Aorta (tissue), 5 donors: Measurements from ENCODE around the gene P4HB. TPM values are rescaled to one million over a fixed set of nuclear protein-coding genes. Genes with fewer than 3 reads are reported as not detected.
"Not testable (repeated sequence)": the region's sequence is repeated elsewhere in the genome, so short reads cannot be mapped to it uniquely, and the experiment has no call there.

Source experiments
- ATAC-seq: fragments of 200-7000 bp; cut with Tn5 transposase; one replicate; pipeline ENCODE4 v1.9.1; 2022; ENCODE audit warnings: moderate library complexity; ENCODE audit not compliant: low FRiP score
- DNase-seq, 2 donors: peaks; one replicate each; pipeline ENCODE4 v3.0.0-alpha.2; 2020
- H3K27ac ChIP-seq, 2 donors: one replicate each; pipeline ENCODE4 v1.5.1; 2013; ENCODE audit warnings: low read length in 2 of 2, mild to moderate bottlenecking in 2 of 2, moderate library complexity in 2 of 2, control low read depth in 1 of 2, inconsistent platforms in 1 of 2, low read depth in 1 of 2
- H3K27me3 ChIP-seq, 2 donors: one replicate each; pipeline ENCODE4 v1.6.1; 2013; ENCODE audit warnings: control low read depth in 1 of 2, low read length in 1 of 2, mild to moderate bottlenecking in 1 of 2, moderate library complexity in 1 of 2; ENCODE audit not compliant: insufficient read depth in 2 of 2, control insufficient read depth in 1 of 2
- H3K36me3 ChIP-seq, 2 donors: one replicate each; pipeline ENCODE4 v1.6.1; 2013; ENCODE audit warnings: control low read depth in 1 of 2, low read length in 1 of 2, mild to moderate bottlenecking in 1 of 2; ENCODE audit not compliant: insufficient read depth in 2 of 2, control insufficient read depth in 1 of 2
- H3K4me1 ChIP-seq, 2 donors: one replicate each; pipeline ENCODE4 v1.6.1; 2013; ENCODE audit warnings: low read length in 2 of 2, control low read depth in 1 of 2, mild to moderate bottlenecking in 1 of 2, moderate library complexity in 1 of 2; ENCODE audit not compliant: insufficient read depth in 2 of 2, control insufficient read depth in 1 of 2
- H3K4me3 ChIP-seq, 2 donors: one replicate each; pipeline ENCODE4 v1.5.1; 2013; ENCODE audit warnings: low read length in 2 of 2, control low read depth in 1 of 2, mild to moderate bottlenecking in 1 of 2
- H3K9me3 ChIP-seq: one replicate; pipeline ENCODE4 v1.6.1; 2013; ENCODE audit warnings: mild to moderate bottlenecking, low read length; ENCODE audit not compliant: control insufficient read depth
- whole genome bisulfite sequencing, 2 donors: extraction: QIAGEN DNeasy Blood & Tissue Kit; methylation state at CpG; one replicate each; pipeline ENCODE4 v1.1.7; 2013; 5-methylcytosine and 5-hydroxymethylcytosine counted together
- intact Hi-C, 2 donors: fragments of 100-400 bp; cut with DNase I; formaldehyde crosslinking; loops; one replicate each; pipeline versions ENCODE4 v1.14.2 to v1.15.0; 2022
- polyA plus RNA-seq, 2 donors: library from polyadenylated mRNA; stranded (reverse); fragments of 200-250 nt; gene quantifications; one replicate each; pipeline ENCODE4 v1.2.3, GENCODE V29; 2013
- total RNA-seq, 2 donors: library from RNA; stranded (reverse); fragmentation: NEBNext Ultra II Directional; extraction: Animal tissue kit (Norgen Biotek cat#: 25700); gene quantifications; one replicate each; pipeline ENCODE4 v1.2.1, GENCODE V29; 2021
- donor health status: healthy with polysubstance abuse.
- donor health status: Bipolar disorder and iron deficiency.
- donor health status: DM: no; HTN: no; CAD: no.
- donor health status: DM: no; HTN: no; CAD: no.
- donor health status: DM: yes; HTN: yes; CAD: no.

P4HB gene
- total and polyA plus RNA-seq, 4 donors, result 275 to 537 (median 422) TPM

DNA sequence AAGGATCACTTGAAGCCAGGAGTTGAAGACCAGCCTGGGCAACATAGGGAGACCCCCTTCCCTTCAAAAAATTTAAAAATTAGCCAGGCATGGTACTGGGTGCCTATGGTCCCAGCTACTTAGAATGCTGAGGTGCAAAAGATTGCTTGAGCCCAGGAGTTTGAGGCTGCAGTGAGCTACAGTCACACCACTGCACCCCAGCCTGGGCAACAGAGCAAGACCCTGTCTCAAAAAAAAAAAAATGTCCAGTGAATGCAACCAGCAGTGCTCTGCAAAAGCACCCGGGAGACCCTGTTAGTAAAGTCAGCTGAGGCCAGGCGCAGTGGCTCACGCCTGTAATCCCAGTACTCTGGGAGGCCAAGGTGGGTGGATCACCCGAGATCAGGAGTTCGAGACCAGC, 20.3 kb downstream of the P4HB start:
- intact Hi-C loops, result not testable (repeated sequence)

DNA sequence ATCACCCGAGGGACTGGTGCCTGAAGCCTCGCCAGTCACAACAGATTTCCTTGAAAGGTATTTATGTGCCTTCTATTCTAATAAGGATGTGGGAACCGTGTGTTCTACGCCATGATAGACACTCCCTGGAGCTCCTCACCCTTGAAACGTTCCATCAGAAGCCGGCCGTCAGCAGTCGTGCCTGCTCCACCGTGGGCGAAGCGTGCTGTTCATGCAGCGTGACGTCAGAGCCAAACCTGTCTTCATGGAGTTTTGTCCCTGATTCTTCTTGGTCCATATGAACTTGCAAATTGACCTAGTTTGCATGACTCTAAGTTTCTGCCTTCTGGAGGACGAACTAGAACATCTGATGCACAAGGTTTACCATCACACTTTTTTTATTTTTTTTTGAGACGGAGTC, 21.0 kb downstream of the P4HB start:
- no peak for DNase-seq

More for the DNA sequence above, 20.3 kb downstream of the P4HB start:
- H3K4me1 ChIP-seq, H3K27me3 ChIP-seq, H3K27ac ChIP-seq, H3K36me3 ChIP-seq, DNase-seq, H3K4me3 ChIP-seq, H3K9me3 ChIP-seq, ATAC-seq: not testable (repeated sequence)
- 93 to 94% methylated on average over 5 of the region's 5 CpGs for WGBS, 2 donors

DNA sequence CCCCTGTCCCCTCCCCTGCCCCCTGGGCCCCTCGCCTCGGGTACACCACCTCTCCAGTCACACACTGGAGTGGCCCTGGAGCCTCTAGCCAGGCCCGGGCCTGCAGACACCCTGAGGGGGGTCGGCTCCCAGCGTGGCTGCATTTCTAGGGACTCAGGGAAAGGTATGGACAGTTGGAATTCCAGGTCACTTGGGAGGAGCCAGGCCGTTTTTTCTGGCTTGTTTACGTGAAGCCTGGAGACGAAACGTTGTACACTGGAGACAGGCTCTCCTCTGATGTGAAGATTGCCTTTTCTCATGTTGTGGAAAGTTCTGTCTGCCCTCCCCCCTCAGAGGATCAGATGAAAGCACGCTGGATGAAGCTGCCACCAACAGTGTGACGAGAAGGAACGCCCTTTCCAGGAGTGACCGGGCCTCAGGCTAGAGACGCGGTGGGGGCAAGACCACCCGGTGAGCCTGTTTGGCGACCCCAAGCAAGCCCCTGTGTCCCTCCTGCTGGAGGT, 21.5 kb downstream of the P4HB start:
- no peak for ATAC-seq
- 49 to 51% methylated on average over 17 of the region's 17 CpGs for WGBS, 2 donors
- no peak overlapping the region for H3K4me3 ChIP-seq
- no peak overlapping the region for H3K27ac ChIP-seq
- no peaks in the 10 kb centered on the region for H3K27me3 ChIP-seq
- no peak for DNase-seq
- intact Hi-C loops, result no loop called here
- no peaks in the 10 kb centered on the region for H3K9me3 ChIP-seq
- no peaks in the 10 kb centered on the region for H3K36me3 ChIP-seq
- no peaks in the 10 kb centered on the region for H3K4me1 ChIP-seq

More for the DNA sequence above, 21.0 kb downstream of the P4HB start:
- H3K27ac ChIP-seq, result no peak overlapping the region
- H3K4me3 ChIP-seq, result no peak overlapping the region
- ATAC-seq, result no peak
- no peaks in the 10 kb centered on the region for H3K9me3 ChIP-seq
- H3K27me3 ChIP-seq, result no peaks in the 10 kb centered on the region
- H3K36me3 ChIP-seq, result peaks cover 0 to 4% of the 10 kb centered on the region in 2 donors
- H3K4me1 ChIP-seq, result no peaks in the 10 kb centered on the region
- intact Hi-C loops, result no loop called here
- 68 to 73% methylated on average over 15 of the region's 15 CpGs for WGBS, 2 donors

DNA sequence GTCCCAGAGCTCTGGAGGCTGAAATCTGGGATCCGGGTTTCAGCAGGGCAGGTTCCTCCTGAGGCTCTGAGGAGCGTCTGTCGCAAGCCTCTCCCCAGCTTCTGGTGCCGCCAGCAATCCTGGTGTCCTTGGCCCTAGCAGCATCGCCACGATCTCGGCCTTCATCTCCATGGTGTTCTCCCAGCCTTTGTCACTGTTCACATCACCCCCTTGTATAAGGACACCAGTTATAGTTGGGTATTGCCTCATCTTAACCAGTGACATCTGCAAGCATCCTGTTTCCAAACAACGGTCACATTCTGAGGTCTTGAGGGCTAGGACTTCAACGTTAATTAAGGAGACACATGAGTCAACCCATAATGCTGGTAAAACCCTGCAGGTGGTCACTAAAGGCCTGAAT, 22.7 kb downstream of the P4HB start:
- intact Hi-C loops, result no loop called here
- Histone ChIP-seq H3K36me3 (no peaks in the 10 kb centered on the region), H3K27me3 (no peaks in the 10 kb centered on the region), H3K9me3 (no peaks in the 10 kb centered on the region), H3K27ac (no peak overlapping the region), H3K4me1 (no peaks in the 10 kb centered on the region), H3K4me3 (no peak overlapping the region)
- no peak for ATAC-seq
- 81 to 83% methylated on average over 9 of the region's 9 CpGs for WGBS, 2 donors
- no peak for DNase-seq

DNA sequence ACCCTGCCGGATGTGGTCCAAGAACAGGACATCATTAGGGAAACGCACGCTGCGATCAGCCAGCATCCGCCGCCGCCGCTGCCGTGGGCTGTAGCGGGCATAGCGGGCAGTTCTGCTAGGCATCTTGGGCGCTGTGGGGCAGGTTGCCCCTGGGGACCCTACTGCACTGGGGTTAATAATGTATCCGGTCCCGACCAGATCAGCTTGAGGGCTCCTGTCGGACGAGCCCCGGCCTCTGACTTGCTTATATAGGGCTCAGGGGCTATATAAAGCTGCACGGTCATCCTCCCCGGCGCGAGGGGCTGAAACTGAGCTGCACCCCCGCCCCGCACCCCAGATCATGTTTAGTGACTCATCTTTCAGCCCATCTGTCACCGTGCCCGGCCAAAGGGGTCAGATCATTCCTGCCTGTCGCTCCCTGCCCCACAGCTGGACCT, 25.5 kb downstream of the P4HB start, which contains the start of gene PPP1R27:
Gene PPP1R27, minus strand, starts transcription at position 220 of the 437 bp plus-strand sequence. Its CDS starts 97 bp downstream, at position 123.
- H3K9me3 ChIP-seq, result no peaks in the 10 kb centered on the region
- no peak for DNase-seq
- ATAC-seq, result no peak
- no peaks in the 10 kb centered on the region for H3K36me3 ChIP-seq
- 91 to 96% methylated on average over 26 of the region's 26 CpGs for WGBS, 2 donors
- no peaks in the 10 kb centered on the region for H3K4me1 ChIP-seq
- intact Hi-C loops, result no loop called here
- no peak within 1 kb of the TSS for H3K4me3 ChIP-seq
- H3K27me3 ChIP-seq, result no peaks in the 10 kb centered on the region
- H3K27ac ChIP-seq, result no peak within 1 kb of the TSS

DNA sequence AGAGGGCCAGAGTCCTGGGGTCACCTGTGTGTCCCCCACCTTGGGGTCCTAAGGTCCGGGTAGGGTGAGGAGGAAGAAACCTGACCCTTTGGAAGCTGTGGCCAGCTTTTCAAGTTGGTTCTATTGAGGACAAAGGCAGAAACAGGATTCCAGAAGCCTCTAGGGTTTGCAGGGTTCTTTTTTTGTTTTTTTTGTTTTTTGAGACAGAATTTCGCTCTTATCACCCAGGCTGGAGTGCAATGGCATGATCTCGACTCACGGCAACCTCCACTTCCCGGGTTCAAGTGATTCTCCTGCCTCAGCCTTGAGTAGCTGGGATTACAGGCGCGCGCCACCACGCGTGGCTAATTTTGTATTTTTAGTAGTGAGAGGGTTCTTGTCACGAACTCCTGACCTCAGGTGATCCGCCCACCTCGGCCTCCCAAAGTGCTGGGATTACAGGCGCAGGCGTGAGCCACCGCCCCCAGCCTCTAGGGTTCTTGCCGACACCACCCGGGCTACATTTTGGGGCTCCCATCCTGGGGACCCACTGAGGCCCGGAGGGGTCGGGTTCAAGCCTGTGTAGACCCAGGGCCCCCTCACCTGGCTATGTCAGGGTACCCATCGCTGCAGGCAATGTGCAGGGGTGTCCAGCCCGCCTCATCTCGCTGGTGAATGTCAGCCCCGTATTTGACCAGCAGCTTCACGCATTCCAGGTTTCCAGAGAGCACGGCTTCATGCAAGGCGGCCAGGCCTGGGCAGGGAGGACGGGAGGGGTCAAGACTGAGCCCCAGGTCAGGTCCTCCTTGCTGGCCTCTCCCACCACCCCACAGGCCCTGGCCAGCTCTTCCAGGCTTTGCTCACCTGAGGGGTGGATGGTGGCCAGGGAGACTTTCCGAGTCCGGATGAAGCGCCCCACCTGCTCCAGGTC, 26.2 kb downstream of the P4HB start:
- Histone ChIP-seq H3K27ac (peak overlapping the region in 1 of 2 donors; percentile 75), H3K4me3 (no peak overlapping the region), H3K4me1 (no peaks in the 10 kb centered on the region), H3K36me3 (no peaks in the 10 kb centered on the region), H3K9me3 (no peaks in the 10 kb centered on the region), H3K27me3 (no peaks in the 10 kb centered on the region)
- intact Hi-C loops, result no loop called here
- DNase-seq (no peak), ATAC-seq (no peak)
- WGBS, 2 donors, result 83 to 85% methylated on average over 31 of the region's 31 CpGs

DNA sequence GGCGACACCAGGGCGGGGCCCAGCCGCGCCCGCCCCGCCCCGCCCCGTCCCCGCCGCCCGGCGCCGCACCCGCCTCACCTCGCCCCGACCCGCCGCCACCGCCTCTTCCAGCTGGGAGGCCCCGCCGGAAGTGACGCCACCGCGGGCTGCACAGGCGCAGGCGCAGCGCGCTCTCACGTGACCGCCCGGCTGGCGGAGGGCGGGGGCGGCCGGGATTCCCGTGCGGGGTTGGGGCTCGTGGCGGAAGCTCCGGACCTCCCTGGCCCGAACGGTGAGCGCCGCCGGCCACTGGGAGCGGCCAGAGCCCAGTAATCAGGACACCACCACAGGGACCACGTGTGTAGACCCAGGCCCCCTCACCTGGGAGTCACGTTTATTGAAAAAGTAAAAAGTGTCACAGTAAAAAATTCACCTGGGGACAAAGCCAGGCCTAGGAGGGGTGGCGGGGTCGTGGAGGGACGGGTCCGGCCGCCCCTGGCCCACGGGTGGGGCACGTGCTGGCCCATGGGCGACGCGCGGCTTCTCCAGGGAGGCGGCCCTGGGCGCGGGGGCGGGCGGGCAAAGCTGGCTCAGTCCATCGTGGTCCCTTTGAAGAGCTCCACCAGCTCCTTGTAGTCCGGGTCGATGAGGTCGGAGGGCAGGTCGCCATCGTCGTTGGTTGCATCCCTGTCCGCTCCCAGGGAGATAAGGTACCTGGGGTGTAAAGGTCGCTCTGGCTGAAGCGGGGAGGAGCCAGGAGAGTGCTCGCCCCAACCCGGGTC, 27.0 kb downstream of the P4HB start, which contains the start of gene MCRIP1:
Gene MCRIP1, minus strand, starts transcription at position 132 of the 761 bp plus-strand sequence. CDS start 8,785 bp downstream, outside the sequence.
- no peaks in the 10 kb centered on the region for H3K27me3 ChIP-seq
- peak; percentile 97 to 99 for DNase-seq
- H3K36me3 ChIP-seq, result no peaks in the 10 kb centered on the region
- 1% methylated on average over 59 to 76 of the region's 76 CpGs for WGBS, 2 donors
- peak within 1 kb of the TSS; percentile 80 to 84 for H3K4me3 ChIP-seq
- H3K9me3 ChIP-seq, result no peaks in the 10 kb centered on the region
- peak within 1 kb of the TSS; percentile 9 to 75 for H3K27ac ChIP-seq
- no peaks in the 10 kb centered on the region for H3K4me1 ChIP-seq
- intact Hi-C loops, result no loop called here
- peak; percentile 93 for ATAC-seq

DNA sequence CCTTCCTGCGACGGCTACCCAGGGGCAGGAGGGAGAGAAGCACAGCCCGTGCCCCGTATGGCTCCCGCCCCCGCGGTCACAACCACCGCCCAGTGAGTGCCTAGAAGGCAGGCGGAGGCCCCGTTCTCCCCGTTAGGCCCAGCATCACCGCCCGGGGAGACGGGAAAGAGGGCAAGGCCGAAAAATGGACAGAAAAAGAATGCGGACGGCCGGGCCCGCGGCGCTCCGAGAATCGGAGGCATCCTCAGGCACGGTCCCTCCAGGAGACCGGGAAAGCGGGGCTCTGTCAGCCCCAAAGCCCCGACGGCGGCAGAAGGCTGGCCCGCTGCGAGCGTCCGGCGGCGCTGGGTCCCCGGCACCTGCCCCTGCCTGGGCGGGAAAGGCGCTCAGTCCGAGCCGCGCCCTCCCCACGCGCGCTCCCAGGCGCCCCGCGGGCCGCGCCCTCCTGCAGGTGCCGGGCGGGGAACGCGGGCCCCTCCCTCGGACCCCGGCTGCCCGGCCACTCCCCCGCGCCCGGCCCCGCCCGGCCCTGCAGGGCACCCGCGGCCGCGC, 27.7 kb downstream of the P4HB start:
- H3K4me3 ChIP-seq, result peak overlapping the region; percentile 80 to 84
- WGBS, 2 donors, result 0% methylated on average over 37 to 65 of the region's 65 CpGs
- intact Hi-C loops, result no loop called here
- DNase-seq, result no peak
- H3K27ac ChIP-seq, result peak overlapping the region; percentile 9 to 41
- H3K36me3 ChIP-seq, result no peaks in the 10 kb centered on the region
- no peaks in the 10 kb centered on the region for H3K27me3 ChIP-seq
- no peaks in the 10 kb centered on the region for H3K4me1 ChIP-seq
- peak; percentile 35 for ATAC-seq
- no peaks in the 10 kb centered on the region for H3K9me3 ChIP-seq
